ENCODE measurements around the gene THSD7B. TPM values are rescaled to one million over a fixed set of nuclear protein-coding genes. Genes with fewer than 3 reads are reported as not detected.

THSD7B gene
- total RNA-seq, 1 donor = under 0.01 TPM

DNA sequence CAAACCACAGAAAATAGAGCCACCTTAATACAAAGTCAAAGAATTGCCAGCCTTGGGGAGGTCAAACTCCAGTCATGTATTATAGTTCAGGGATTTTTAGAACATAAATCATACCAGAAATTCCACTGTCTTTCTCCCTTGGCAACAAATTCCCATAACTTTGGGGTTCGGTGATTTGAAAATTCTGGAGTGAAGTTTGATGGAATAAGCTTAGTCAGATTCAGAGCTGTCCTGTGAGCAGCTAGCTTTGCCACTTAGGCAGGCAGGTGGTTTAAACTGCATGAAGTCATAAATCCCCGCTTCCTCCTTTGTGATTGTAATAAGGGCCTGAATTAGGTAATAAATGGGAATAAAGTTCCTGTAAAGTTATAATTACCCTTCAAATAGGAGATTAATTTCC, 741.9 kb downstream of the THSD7B start:
- Histone ChIP-seq H3K4me3 (ENCODE audit: insufficient read depth, low read length) (no peak overlapping the region), H3K4me2 (ENCODE audit: insufficient read depth, low read length) (no peak overlapping the region), H3K27ac (ENCODE audit: low read depth, low read length) (no peak overlapping the region), H3K36me3 (ENCODE audit: insufficient read depth, low read length) (no peaks in the 10 kb centered on the region), H3K4me1 (ENCODE audit: insufficient read depth, low read length) (no peaks in the 10 kb centered on the region), H3K79me2 (ENCODE audit: insufficient read depth, low read length) (no peaks in the 10 kb centered on the region), H3K9me3 (ENCODE audit: low read depth, low read length) (no peaks in the 10 kb centered on the region), H4K20me1 (ENCODE audit: insufficient read depth, low read length) (no peaks in the 10 kb centered on the region), H3K27me3 (ENCODE audit: insufficient read depth, low read length) (no peaks in the 10 kb centered on the region), H2AFZ (ENCODE audit: low read length) (no peak overlapping the region)
- TF ChIP-seq, protein P1, sequence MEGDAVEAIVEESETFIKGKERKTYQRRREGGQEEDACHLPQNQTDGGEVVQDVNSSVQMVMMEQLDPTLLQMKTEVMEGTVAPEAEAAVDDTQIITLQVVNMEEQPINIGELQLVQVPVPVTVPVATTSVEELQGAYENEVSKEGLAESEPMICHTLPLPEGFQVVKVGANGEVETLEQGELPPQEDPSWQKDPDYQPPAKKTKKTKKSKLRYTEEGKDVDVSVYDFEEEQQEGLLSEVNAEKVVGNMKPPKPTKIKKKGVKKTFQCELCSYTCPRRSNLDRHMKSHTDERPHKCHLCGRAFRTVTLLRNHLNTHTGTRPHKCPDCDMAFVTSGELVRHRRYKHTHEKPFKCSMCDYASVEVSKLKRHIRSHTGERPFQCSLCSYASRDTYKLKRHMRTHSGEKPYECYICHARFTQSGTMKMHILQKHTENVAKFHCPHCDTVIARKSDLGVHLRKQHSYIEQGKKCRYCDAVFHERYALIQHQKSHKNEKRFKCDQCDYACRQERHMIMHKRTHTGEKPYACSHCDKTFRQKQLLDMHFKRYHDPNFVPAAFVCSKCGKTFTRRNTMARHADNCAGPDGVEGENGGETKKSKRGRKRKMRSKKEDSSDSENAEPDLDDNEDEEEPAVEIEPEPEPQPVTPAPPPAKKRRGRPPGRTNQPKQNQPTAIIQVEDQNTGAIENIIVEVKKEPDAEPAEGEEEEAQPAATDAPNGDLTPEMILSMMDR (IDR thresholded peaks at IDR 0.05; ENCODE audit: extremely low read depth, low read depth, low read length) = no peak
- no peak for DNase-seq (ENCODE audit: insufficient read length, low spot score, missing footprints)

DNA sequence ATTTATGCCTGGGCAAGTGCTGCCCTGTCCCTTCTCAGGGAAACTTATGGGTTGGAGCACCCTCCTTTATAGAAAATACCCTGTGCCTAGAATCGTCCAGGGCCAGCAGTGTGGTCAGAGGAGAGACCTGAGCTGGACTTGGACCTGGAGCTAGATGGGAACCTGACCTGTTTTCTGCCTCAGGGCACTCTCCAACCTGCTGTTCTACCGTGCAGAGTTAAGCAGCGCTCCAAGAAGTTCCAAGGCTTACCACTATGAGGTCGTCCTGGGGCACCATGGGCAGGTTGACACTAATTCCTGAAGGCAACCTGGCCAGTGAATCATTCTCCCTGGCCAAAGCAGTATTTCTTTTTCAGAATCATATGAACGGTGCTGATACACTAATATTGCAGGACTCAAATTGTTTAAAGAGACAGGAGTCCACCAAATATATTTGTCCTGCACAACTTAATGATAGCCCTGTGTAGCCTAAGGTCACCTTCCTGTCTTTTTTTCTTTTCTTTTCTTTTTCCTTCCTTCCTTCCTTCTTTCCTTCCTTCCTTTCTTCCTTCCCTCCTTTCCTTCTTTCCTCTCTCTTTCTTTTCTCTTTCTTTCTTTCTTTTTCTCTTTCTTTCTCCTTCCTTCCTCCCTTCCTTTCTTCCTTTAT, 743.5 kb downstream of the THSD7B start:
- H3K27me3 ChIP-seq (ENCODE audit: insufficient read depth, low read length) = no peaks in the 10 kb centered on the region
- no peak overlapping the region for H2AFZ ChIP-seq (ENCODE audit: low read length)
- no peaks in the 10 kb centered on the region for H3K9me3 ChIP-seq (ENCODE audit: low read depth, low read length)
- TF ChIP-seq, protein P1 (IDR thresholded peaks at IDR 0.05; ENCODE audit: extremely low read depth, low read depth, low read length) = no peak
- no peak overlapping the region for H3K4me2 ChIP-seq (ENCODE audit: insufficient read depth, low read length)
- H4K20me1 ChIP-seq (ENCODE audit: insufficient read depth, low read length) = no peaks in the 10 kb centered on the region
- DNase-seq (ENCODE audit: insufficient read length, low spot score, missing footprints) = no peak
- no peaks in the 10 kb centered on the region for H3K4me1 ChIP-seq (ENCODE audit: insufficient read depth, low read length)
- H3K27ac ChIP-seq (ENCODE audit: low read depth, low read length) = no peak overlapping the region
- no peaks in the 10 kb centered on the region for H3K79me2 ChIP-seq (ENCODE audit: insufficient read depth, low read length)
- no peaks in the 10 kb centered on the region for H3K36me3 ChIP-seq (ENCODE audit: insufficient read depth, low read length)
- H3K4me3 ChIP-seq (ENCODE audit: insufficient read depth, low read length) = no peak overlapping the region

DNA sequence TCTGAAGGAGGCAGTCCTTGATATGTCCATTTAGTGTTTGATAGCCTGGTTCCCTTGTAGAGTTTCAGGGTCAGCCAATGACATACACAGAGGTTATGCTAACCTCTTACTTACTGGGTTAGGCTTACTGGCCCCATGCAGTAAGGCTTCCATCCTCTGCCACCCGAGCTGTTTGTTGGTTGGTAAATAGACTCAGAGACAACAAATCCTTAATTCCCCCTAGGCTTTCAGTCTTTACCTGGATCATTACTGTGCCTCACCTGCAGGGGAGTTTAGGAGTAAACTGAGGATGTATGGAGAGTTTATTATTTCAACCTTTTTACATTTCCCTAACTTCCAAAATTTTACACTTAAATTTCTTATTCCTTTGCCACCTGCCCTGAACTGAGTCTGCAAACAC, 746.2 kb downstream of the THSD7B start:
- H3K9me3 ChIP-seq (ENCODE audit: low read depth, low read length) = no peaks in the 10 kb centered on the region
- no peak overlapping the region for H2AFZ ChIP-seq (ENCODE audit: low read length)
- TF ChIP-seq, protein P1 (IDR thresholded peaks at IDR 0.05; ENCODE audit: extremely low read depth, low read depth, low read length) = no peak
- DNase-seq (ENCODE audit: insufficient read length, low spot score, missing footprints) = no peak
- no peak overlapping the region for H3K27ac ChIP-seq (ENCODE audit: low read depth, low read length)
- H4K20me1 ChIP-seq (ENCODE audit: insufficient read depth, low read length) = no peaks in the 10 kb centered on the region
- no peaks in the 10 kb centered on the region for H3K79me2 ChIP-seq (ENCODE audit: insufficient read depth, low read length)
- no peaks in the 10 kb centered on the region for H3K4me1 ChIP-seq (ENCODE audit: insufficient read depth, low read length)
- H3K27me3 ChIP-seq (ENCODE audit: insufficient read depth, low read length) = no peaks in the 10 kb centered on the region
- H3K4me2 ChIP-seq (ENCODE audit: insufficient read depth, low read length) = no peak overlapping the region
- no peaks in the 10 kb centered on the region for H3K36me3 ChIP-seq (ENCODE audit: insufficient read depth, low read length)
- H3K4me3 ChIP-seq (ENCODE audit: insufficient read depth, low read length) = no peak overlapping the region

DNA sequence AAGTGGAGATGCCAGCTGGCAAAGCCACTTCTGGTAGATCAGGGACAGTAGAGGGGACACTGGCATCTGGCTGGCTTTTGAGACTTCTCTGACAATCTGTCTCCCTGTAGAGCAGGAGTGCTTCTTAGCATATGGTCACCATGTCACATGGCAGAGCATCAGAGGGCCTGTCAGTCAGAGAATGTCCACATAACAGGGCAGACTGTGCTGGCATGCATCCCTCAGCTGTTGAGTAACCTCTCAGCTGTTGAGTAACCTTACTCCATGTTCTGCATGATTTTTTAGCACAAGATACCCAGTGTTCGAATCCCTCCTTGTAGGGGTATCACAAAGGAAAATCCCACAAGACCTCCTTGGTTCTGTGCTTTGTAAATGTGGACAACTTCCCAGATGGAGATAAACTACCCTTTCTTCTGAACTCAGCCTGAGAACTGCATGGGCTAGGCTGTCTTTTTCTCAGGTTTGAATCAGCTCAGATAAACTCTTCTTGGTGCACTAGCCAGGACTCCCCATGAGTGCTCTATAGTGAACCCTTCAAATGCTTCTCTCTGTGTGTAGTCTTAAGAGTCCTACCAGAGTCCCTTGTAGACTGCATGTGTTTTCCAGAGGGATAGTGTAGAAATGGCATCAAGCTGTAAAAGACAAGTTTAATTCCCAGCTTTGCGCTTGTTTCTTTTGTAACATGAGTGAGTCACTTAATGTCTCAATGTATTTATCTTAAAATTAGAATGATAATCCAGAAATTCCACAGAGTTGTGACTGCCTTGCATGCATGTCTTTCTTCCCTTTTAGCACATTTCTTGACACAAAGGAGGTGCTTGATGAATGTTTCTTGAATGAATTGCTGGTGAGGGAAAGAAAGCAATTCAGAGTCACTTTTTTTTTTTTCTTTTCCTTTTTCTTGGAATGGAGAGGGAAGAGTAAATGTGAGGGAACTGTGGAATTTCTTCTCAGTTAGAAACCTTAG, 756.6 kb downstream of the THSD7B start:
- Histone ChIP-seq H3K4me2 (ENCODE audit: insufficient read depth, low read length) (no peak overlapping the region), H3K36me3 (ENCODE audit: insufficient read depth, low read length) (no peaks in the 10 kb centered on the region), H3K27me3 (ENCODE audit: insufficient read depth, low read length) (no peaks in the 10 kb centered on the region), H3K4me3 (ENCODE audit: insufficient read depth, low read length) (no peak overlapping the region), H3K79me2 (ENCODE audit: insufficient read depth, low read length) (no peaks in the 10 kb centered on the region), H4K20me1 (ENCODE audit: insufficient read depth, low read length) (no peaks in the 10 kb centered on the region), H3K4me1 (ENCODE audit: insufficient read depth, low read length) (no peaks in the 10 kb centered on the region), H2AFZ (ENCODE audit: low read length) (no peak overlapping the region), H3K27ac (ENCODE audit: low read depth, low read length) (no peak overlapping the region), H3K9me3 (ENCODE audit: low read depth, low read length) (peaks cover 2% of the 10 kb centered on the region)
- TF ChIP-seq, protein P1 (IDR thresholded peaks at IDR 0.05; ENCODE audit: extremely low read depth, low read depth, low read length) = no peak
- no peak for DNase-seq (ENCODE audit: insufficient read length, low spot score, missing footprints)

Data from osteoblast (primary cell).